GM12878 (cell line): ENCODE measurements around the gene AHNAK. TPM values are rescaled to one million over a fixed set of nuclear protein-coding genes. Genes with fewer than 3 reads are reported as not detected.

Source experiments
- HCFC1 ChIP-seq: fragments of 150-350 bp; IDR thresholded peaks from 2 replicates; pipeline ENCODE4 v1.6.1; 2014; ENCODE audit warnings: low read length
- KAT2A ChIP-seq: conservative IDR thresholded peaks from 2 replicates; pipeline ENCODE4 v1.6.1; 2011; ENCODE audit warnings: low read depth, low read length; ENCODE audit not compliant: control insufficient read depth
- POLR2AphosphoS2 ChIP-seq: IDR thresholded peaks from 2 replicates; pipeline ENCODE4 v1.6.1; 2011; ENCODE audit warnings: low read depth, mild to moderate bottlenecking, low read length, improper control_type of control experiment, moderate library complexity
- polyA plus RNA-seq, 11 experiments: library from polyadenylated mRNA; depleted of rRNA in 4 of 11; unstranded in 6 of 11; stranded (reverse) in 5 of 11; fragments of >200 nt; fragmentation: Nextera tagmentation in 4 of 11; fragmentation: Illumina TruSeq in 1 of 11; extraction: Ambion mirVana in 4 of 11; extraction: Trizol in 1 of 11; gene quantifications; 1 replicate in 1 of 11; 2 replicates in 10 of 11; pipeline versions ENCODE4 v1.2.1 to v1.2.3, GENCODE V29; 2011 to 2016; ENCODE audit warnings: inconsistent platforms in 2 of 11, missing spikeins in 2 of 11, low read depth in 1 of 11
- total RNA-seq, 4 experiments: library from RNA; depleted of rRNA in 3 of 4; stranded (reverse); fragments of >200 nt in 3 of 4; fragmentation: Illumina TruSeq in 1 of 4; extraction: Trizol in 1 of 4; gene quantifications; 2 replicates each; pipeline versions ENCODE4 v1.2.1 to v1.2.3, GENCODE V29; 2013 to 2021
- TF ChIP-seq, protein P1 (sequence below): fragments of 150-350 bp; IDR thresholded peaks from 2 replicates; pipeline ENCODE4 v1.6.1; 2014; ENCODE audit warnings: mild to moderate bottlenecking, low read depth, low read length
- TF ChIP-seq, protein P2 (sequence below): fragments of 450-650 bp; IDR thresholded peaks from 2 replicates; pipeline ENCODE4 v1.6.1; 2017; ENCODE audit warnings: mild to moderate bottlenecking, moderate library complexity

The AHNAK gene
- total and polyA plus RNA-seq, 10 of the 15 experiments (the other 5 are each of a cell fraction or from before 2014, with no cell fraction given), result 0.76 to 90.3 (median 19.4) TPM

DNA sequence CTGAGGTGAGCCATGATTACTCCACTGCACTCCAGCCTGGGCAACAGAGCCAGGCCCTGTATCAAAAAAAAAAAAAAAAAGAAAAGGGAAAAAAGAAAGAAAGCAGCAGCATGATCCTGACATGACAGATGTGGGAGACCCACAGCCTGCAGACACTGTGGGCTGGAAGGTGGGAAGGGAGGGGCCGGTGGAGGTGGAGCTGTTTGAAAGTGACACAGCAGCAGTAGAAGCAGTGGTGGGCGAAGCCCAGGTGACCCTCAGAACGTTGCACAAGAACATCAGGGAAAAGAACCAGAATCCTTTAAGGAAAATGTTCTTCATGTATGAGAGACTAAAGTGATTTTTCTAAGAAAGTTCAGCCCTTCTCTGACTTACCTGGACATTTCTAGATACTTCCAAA is 154.1 kb downstream of the AHNAK start (continued):
- TF ChIP-seq KAT2A (no peak), POLR2AphosphoS2 (no peak), HCFC1 (no peak)
- TF ChIP-seq, protein P1, sequence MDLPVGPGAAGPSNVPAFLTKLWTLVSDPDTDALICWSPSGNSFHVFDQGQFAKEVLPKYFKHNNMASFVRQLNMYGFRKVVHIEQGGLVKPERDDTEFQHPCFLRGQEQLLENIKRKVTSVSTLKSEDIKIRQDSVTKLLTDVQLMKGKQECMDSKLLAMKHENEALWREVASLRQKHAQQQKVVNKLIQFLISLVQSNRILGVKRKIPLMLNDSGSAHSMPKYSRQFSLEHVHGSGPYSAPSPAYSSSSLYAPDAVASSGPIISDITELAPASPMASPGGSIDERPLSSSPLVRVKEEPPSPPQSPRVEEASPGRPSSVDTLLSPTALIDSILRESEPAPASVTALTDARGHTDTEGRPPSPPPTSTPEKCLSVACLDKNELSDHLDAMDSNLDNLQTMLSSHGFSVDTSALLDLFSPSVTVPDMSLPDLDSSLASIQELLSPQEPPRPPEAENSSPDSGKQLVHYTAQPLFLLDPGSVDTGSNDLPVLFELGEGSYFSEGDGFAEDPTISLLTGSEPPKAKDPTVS, result no peak
- TF ChIP-seq, protein P2, sequence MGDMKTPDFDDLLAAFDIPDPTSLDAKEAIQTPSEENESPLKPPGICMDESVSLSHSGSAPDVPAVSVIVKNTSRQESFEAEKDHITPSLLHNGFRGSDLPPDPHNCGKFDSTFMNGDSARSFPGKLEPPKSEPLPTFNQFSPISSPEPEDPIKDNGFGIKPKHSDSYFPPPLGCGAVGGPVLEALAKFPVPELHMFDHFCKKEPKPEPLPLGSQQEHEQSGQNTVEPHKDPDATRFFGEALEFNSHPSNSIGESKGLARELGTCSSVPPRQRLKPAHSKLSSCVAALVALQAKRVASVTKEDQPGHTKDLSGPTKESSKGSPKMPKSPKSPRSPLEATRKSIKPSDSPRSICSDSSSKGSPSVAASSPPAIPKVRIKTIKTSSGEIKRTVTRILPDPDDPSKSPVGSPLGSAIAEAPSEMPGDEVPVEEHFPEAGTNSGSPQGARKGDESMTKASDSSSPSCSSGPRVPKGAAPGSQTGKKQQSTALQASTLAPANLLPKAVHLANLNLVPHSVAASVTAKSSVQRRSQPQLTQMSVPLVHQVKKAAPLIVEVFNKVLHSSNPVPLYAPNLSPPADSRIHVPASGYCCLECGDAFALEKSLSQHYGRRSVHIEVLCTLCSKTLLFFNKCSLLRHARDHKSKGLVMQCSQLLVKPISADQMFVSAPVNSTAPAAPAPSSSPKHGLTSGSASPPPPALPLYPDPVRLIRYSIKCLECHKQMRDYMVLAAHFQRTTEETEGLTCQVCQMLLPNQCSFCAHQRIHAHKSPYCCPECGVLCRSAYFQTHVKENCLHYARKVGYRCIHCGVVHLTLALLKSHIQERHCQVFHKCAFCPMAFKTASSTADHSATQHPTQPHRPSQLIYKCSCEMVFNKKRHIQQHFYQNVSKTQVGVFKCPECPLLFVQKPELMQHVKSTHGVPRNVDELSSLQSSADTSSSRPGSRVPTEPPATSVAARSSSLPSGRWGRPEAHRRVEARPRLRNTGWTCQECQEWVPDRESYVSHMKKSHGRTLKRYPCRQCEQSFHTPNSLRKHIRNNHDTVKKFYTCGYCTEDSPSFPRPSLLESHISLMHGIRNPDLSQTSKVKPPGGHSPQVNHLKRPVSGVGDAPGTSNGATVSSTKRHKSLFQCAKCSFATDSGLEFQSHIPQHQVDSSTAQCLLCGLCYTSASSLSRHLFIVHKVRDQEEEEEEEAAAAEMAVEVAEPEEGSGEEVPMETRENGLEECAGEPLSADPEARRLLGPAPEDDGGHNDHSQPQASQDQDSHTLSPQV, result no peak
